HG02623 (cell line): ENCODE measurements around the gene AADACL4.

Source experiments
- ATAC-seq: cut with Tn5 transposase; IDR thresholded peaks from one replicate; pipeline ENCODE4 v1.9.1; 2021; ENCODE audit warnings: moderate library complexity; ENCODE audit not compliant: unreplicated experiment

The AADACL4 gene

GRCh38 chr1:12643785-12644184, at the start of gene AADACL4:
AADACL4 (plus strand) TSS chr1:12644085; CDS start chr1:12644547, 462 bp downstream.
- no peak for ATAC-seq

GRCh38 chr1:12594490-12594889, 49.4 kb upstream of the AADACL4 start:
- ATAC-seq: no peak

- no peak for ATAC-seq
These were observed 48.7 kb upstream of the AADACL4 start for GRCh38 chr1:12594966-12595756.

DNA sequence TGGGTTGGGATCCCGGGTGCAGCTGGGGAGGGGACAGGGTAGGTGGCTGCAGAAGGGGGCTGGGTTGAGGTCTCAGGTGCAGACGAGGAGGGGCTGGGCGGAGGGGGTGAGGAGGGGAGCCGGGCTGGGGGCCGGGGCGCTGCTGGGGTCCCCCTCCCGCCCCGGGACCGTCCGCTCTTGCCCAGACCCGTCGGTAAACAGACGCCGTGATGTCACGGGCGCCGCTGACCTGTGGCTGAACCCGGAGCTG, 48.2 kb upstream of the AADACL4 start:
- ATAC-seq: no peak

- no peak for ATAC-seq
These were observed 47.7 kb upstream of the AADACL4 start for GRCh38 chr1:12596007-12596821.

DNA sequence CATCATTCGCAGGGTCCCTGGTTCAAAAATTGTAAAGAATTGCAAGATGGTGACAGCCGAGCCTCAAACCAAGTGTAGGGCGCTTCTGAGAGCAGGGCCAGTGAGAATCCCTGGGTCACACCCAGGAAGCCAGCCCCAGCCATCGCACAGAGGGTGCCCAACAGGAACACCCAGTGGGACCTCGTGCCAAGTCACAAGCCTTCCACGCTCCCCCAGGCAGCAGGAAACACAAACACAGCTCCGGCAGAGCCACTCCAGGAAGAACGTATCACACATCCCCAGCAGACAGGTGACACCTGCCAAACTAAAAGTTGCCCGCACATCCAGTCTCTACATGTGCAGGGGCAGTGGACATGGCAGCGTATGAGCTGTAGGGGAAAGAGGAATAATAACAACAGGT, 46.1 kb upstream of the AADACL4 start:
- ATAC-seq: no peak

- ATAC-seq: no peak
These were observed 44.9 kb upstream of the AADACL4 start for GRCh38 chr1:12598974-12599373.

DNA sequence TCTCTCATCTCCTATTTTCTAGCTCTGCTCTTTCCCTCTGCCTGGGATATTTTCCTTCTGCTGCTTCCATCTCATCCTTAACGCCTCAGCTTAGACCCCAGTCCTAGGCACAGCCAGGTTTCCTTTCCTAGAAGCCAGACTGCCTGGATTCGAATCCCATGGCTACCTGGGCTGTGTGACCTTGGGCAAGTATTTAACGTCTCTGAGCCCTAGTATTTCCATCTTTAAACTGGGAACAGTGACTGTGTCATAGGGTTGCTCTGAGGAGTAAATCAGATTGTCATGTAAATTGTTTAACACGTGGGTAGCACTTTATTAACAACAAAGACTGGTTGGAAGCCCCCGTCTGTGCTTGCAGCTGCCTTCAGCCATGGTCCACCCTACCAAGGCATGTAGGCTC, 44.2 kb upstream of the AADACL4 start:
- ATAC-seq: no peak

- no peak for ATAC-seq
These were observed 43.5 kb upstream of the AADACL4 start for GRCh38 chr1:12600335-12600734.

- no peak for ATAC-seq
These were observed 42.8 kb upstream of the AADACL4 start for GRCh38 chr1:12600880-12601633.

- no peak for ATAC-seq
These were observed 41.9 kb upstream of the AADACL4 start for GRCh38 chr1:12601700-12602658.

- no peak for ATAC-seq
These were observed 41.2 kb upstream of the AADACL4 start for GRCh38 chr1:12602659-12603024.

DNA sequence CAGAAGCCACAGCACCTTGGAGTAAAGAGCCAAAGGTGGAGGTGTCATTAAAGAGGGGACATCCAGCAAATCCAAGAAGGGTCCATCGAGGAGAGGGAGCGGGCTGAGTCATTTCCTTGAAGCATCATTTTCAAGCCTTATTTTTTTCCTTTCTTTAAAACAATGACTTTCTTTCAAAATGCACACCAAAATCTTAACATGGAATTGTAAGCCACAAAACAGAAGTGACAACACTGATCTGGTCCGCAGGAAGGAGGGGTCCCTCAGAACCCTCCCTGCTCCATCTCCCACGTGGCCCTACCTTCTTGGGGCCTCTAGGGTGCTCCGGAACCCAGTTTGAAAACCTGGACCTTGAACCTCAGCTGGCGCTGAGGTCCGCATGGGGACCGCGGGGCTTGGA, 40.7 kb upstream of the AADACL4 start:
- ATAC-seq: no peak

- no peak for ATAC-seq
These were observed 39.6 kb upstream of the AADACL4 start for GRCh38 chr1:12604114-12604874.

DNA sequence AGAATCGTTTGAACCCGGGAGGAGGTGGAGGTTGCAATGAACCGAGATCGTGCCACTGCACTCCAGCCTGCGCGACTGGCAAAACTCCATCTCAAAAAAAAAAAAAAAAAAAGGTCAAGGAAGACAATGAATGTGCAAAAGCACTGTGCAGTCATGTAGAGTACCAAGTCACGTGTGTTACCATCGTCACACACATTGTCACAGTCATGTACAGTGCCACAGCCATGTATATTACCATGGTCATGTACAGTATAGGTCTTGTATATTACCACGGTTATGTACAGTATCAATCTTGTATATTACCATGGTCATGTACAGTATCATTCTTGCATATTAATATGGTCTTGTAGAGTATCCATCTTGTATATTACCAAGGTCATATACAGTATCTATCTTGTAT, 38.9 kb upstream of the AADACL4 start:
- ATAC-seq: no peak

DNA sequence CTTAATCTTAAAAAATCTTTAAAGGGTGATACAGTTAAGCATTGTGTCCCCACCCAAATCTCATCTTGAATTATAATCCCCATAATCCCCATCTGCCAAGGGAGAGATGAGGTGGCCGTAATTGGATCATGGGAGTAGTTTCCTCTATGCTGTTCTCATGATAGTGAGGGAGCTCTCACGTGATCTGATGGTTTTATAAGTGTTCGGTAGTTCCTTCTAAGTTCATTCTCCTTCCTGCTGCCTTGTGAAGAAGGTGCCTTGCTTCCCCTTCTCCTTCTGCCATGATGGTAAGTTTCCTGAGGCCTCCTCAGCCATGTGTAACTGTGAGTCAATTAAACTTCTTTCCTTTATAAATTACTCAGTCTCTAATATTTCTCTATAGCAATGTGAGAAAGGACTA, 36.6 kb upstream of the AADACL4 start:
- ATAC-seq: no peak

- no peak for ATAC-seq
These were observed 35.5 kb upstream of the AADACL4 start for GRCh38 chr1:12608311-12608957.

GRCh38 chr1:12609469-12610003, 34.3 kb upstream of the AADACL4 start:
- no peak for ATAC-seq

GRCh38 chr1:12610305-12610935, 33.5 kb upstream of the AADACL4 start:
- no peak for ATAC-seq
